ENCODE measurements around the gene NMRK2.
A peak's percentile ranks its signal among the peaks of the same experiment; 100 is the strongest.

Gene NMRK2

GRCh38 chr19:3969435-3970312 is 36.8 kb downstream of the NMRK2 start:
- Histone ChIP-seq H3K4me3 (replicated peaks; ENCODE audit: insufficient read depth, low read length) (peak overlapping the region; percentile 98), H3K27me3 (ENCODE audit: insufficient read depth, poor library complexity, severe bottlenecking) (no peaks in the 10 kb centered on the region), H3K27ac (replicated peaks) (no peak overlapping the region)
- no peak for DNase-seq (ENCODE audit: low read depth in 1 of 2, low spot score in 1 of 2)
- TF ChIP-seq SPI1 (IDR thresholded peaks at IDR 0.05; ENCODE audit: borderline replicate concordance, low read depth) (no peak), GABPA (IDR thresholded peaks at IDR 0.05; ENCODE audit: low read depth) (no peak), CTCF (IDR thresholded peaks at IDR 0.05; ENCODE audit: insufficient read depth, low read length) (no peak), POLR2AphosphoS5 (IDR thresholded peaks at IDR 0.05; ENCODE audit: low read depth) (no peak)
- TF ChIP-seq, protein P1, sequence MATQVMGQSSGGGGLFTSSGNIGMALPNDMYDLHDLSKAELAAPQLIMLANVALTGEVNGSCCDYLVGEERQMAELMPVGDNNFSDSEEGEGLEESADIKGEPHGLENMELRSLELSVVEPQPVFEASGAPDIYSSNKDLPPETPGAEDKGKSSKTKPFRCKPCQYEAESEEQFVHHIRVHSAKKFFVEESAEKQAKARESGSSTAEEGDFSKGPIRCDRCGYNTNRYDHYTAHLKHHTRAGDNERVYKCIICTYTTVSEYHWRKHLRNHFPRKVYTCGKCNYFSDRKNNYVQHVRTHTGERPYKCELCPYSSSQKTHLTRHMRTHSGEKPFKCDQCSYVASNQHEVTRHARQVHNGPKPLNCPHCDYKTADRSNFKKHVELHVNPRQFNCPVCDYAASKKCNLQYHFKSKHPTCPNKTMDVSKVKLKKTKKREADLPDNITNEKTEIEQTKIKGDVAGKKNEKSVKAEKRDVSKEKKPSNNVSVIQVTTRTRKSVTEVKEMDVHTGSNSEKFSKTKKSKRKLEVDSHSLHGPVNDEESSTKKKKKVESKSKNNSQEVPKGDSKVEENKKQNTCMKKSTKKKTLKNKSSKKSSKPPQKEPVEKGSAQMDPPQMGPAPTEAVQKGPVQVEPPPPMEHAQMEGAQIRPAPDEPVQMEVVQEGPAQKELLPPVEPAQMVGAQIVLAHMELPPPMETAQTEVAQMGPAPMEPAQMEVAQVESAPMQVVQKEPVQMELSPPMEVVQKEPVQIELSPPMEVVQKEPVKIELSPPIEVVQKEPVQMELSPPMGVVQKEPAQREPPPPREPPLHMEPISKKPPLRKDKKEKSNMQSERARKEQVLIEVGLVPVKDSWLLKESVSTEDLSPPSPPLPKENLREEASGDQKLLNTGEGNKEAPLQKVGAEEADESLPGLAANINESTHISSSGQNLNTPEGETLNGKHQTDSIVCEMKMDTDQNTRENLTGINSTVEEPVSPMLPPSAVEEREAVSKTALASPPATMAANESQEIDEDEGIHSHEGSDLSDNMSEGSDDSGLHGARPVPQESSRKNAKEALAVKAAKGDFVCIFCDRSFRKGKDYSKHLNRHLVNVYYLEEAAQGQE (IDR thresholded peaks at IDR 0.05; ENCODE audit: insufficient replicate concordance, low read depth), result no peak

GRCh38 chr19:3970313-3970807 is 37.5 kb downstream of the NMRK2 start:
- TF ChIP-seq, protein P1 (IDR thresholded peaks at IDR 0.05; ENCODE audit: insufficient replicate concordance, low read depth), result no peak
- TF ChIP-seq SPI1 (IDR thresholded peaks at IDR 0.05; ENCODE audit: borderline replicate concordance, low read depth), result no peak
- TF ChIP-seq GABPA (IDR thresholded peaks at IDR 0.05; ENCODE audit: low read depth), result no peak
- TF ChIP-seq CTCF (IDR thresholded peaks at IDR 0.05; ENCODE audit: insufficient read depth, low read length), result no peak
- no peak for TF ChIP-seq POLR2AphosphoS5 (IDR thresholded peaks at IDR 0.05; ENCODE audit: low read depth)
- peak overlapping the region; percentile 98 for H3K4me3 ChIP-seq (replicated peaks; ENCODE audit: insufficient read depth, low read length)
- H3K27ac ChIP-seq (replicated peaks), result peak overlapping the region; percentile 64
- no peaks in the 10 kb centered on the region for H3K27me3 ChIP-seq (ENCODE audit: insufficient read depth, poor library complexity, severe bottlenecking)
- no peak for DNase-seq (ENCODE audit: low read depth in 1 of 2, low spot score in 1 of 2)

DNA sequence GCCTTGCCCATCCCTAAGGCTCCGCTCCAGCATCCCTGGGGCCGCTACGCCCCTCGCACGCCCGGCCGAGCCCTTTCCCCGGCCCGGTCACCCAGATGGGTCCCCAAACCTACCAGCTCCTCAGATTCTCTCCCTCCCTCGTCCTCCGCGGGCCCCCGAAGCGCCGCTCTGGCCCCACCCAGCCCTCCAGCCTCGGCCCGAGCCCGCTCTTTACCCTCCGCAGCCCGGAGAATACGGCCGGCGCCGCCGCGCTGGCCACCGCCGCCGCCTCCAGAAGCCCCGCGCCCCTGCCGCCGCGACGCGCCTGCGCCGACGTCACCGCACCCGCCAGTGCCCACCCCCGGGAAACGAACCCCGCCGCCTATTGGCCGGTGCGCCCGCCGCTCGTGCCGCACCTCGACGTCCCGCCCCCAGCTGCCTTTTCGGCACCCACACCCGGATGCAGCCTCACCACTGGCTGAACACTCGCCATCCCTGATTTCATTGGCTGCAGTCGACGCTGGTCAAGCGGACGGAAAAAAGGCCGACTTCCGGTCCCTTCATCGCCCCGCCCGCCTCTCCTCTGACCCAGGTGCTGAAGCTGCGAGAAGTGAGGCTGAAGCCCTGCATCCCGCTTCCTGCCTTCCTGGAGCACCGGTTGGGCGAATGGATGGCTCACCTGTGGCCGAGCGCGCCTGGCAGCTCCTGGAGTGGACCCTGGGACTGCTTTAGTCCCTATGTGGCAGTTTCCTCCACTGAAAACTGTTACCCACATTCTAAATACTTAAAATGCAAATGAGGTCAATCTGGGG is 38.1 kb downstream of the NMRK2 start, which contains the start of gene DAPK3:
Gene DAPK3, minus strand, starts transcription at position 292 of the 791 bp plus-strand sequence. CDS start 1,364 bp downstream, outside the sequence.
- Histone ChIP-seq H3K4me3 (replicated peaks; ENCODE audit: insufficient read depth, low read length) (peak within 1 kb of the TSS; percentile 98), H3K27ac (replicated peaks) (peak within 1 kb of the TSS; percentile 64), H3K27me3 (ENCODE audit: insufficient read depth, poor library complexity, severe bottlenecking) (no peaks in the 10 kb centered on the region)
- DNase-seq (ENCODE audit: low read depth in 1 of 2, low spot score in 1 of 2), result peak; percentile 96 to 98
- peak; percentile 86 for TF ChIP-seq GABPA (IDR thresholded peaks at IDR 0.05; ENCODE audit: low read depth)
- TF ChIP-seq, protein P1 (IDR thresholded peaks at IDR 0.05; ENCODE audit: insufficient replicate concordance, low read depth), result peak; percentile 92
- no peak for TF ChIP-seq CTCF (IDR thresholded peaks at IDR 0.05; ENCODE audit: insufficient read depth, low read length)
- TF ChIP-seq POLR2AphosphoS5 (IDR thresholded peaks at IDR 0.05; ENCODE audit: low read depth), result 0 out of 2 replicates have a peak, but pooled peaks have one; percentile 28
- TF ChIP-seq SPI1 (IDR thresholded peaks at IDR 0.05; ENCODE audit: borderline replicate concordance, low read depth), result no peak

Measured in HL-60 (cell line).